Heart left ventricle (tissue), 13 donors: ENCODE data around the gene SKIC8.

Experiments used
- POLR2A ChIP-seq, 2 donors: fragments of 450-650 bp; IDR thresholded peaks; one replicate each; pipeline ENCODE4 v1.6.1; 2017; ENCODE audit warnings: antibody characterized with exemption in 2 of 2, mild to moderate bottlenecking in 2 of 2, moderate library complexity in 2 of 2
- TF ChIP-seq, protein P1 (sequence below), 12 donors: fragments of 200-600 bp; sonication (generic) in 4 of 12; IDR thresholded peaks; one replicate each; pipeline versions ENCODE4 v1.5.0 to v1.8.0; 2018 to 2022; ENCODE audit warnings: antibody characterized with exemption in 12 of 12, mild to moderate bottlenecking in 5 of 12
- donor health status: ischemic (EF 13 %, LVEDD 7.1; RV severe dilation, severe dysfunction).
- donor health status: DM: no; HTN: yes; CAD: no.
- donor health status: DM: no; HTN: no; CAD: no.
- donor health status: ischemic (EF 25% LVEDD 6.9; RV normal size, moderate dysfunction).
- donor health status: ischemic (EF 25% LVEDD 5.7; RV mildly dilated, moderate dysfunction).
- donor health status: ischemic (EF 35%, LVEDD 5.7; RV mildly dilated, moderate dysfunction).
- donor health status: nonischemic (EF 11% LVEDD 7.7; RV severe dilation, severe dysfunction).
- donor health status: DM: yes; HTN: yes; CAD: no.
- donor health status: PGD.
- donor health status: ischemic (EF 29% LVEDD 5.4; RV normal size, mild dysfunction).
- donor health status: nonischemic (EF 23%, LVEDD 6.1; RV moderate dilation, normal function).

DNA sequence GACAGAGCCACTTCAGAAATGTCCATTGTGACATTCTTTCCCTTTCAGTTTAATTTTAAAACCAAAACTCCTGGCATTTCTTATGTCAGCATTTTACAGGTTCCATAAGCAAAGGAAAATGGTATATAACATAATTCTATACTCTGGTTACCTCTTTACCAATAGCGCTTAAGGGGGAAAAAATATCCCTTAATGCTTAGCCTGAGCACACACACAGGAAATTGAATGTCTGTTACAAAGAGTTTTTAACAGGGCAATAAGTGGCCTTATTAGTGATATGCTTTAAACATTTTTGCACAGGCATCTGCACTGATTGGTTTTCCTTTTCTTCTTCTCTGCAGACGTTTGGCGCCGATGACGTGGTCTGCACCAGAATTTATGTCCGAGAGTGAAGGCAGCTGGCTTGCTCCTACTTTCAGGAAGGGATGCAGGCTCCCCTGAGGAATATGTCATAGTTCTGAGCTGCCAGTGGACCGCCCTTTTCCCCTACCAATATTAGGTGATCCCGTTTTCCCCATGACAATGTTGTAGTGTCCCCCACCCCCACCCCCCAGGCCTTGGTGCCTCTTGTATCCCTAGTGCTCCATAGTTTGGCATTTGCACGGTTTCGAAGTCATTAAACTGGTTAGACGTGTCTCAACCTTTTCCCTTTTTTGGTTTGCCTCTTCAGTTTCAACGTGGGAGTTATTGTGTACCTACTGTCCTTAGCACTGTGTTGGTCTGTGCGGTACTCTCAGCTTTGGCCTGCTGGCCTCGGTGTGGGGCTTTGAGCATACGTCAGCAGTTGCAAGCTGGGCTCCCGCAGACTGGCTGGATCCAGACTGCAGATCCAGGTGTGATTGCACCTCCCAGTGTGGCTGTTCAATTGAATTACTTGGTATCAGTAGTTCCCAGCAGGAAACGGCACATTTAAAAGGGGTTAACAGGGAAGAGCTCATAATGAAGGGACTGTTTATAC is 48.5 kb upstream of the SKIC8 start:
- TF ChIP-seq, protein P1, sequence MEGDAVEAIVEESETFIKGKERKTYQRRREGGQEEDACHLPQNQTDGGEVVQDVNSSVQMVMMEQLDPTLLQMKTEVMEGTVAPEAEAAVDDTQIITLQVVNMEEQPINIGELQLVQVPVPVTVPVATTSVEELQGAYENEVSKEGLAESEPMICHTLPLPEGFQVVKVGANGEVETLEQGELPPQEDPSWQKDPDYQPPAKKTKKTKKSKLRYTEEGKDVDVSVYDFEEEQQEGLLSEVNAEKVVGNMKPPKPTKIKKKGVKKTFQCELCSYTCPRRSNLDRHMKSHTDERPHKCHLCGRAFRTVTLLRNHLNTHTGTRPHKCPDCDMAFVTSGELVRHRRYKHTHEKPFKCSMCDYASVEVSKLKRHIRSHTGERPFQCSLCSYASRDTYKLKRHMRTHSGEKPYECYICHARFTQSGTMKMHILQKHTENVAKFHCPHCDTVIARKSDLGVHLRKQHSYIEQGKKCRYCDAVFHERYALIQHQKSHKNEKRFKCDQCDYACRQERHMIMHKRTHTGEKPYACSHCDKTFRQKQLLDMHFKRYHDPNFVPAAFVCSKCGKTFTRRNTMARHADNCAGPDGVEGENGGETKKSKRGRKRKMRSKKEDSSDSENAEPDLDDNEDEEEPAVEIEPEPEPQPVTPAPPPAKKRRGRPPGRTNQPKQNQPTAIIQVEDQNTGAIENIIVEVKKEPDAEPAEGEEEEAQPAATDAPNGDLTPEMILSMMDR (IDR thresholded peaks at IDR 0.05) = no peak
- no peak for TF ChIP-seq POLR2A (IDR thresholded peaks at IDR 0.05)
